Neuronal stem cell (in vitro differentiated cells): Measurements from ENCODE around the gene LEO1.
"Not testable (repeated sequence)": the region's sequence is repeated elsewhere in the genome, so short reads cannot be mapped to it uniquely, and the experiment has no call there.

Experiments
- DNase-seq: peaks from one replicate; pipeline ENCODE4 v3.0.0-alpha.2; 2013; ENCODE audit warnings: low spot score
- H2AFZ ChIP-seq: one replicate; pipeline ENCODE4 v1.6.1; 2013; ENCODE audit warnings: mild to moderate bottlenecking, low read length, inconsistent platforms
- H2AK5ac ChIP-seq: 2 replicates; pipeline ENCODE4 v1.6.1; 2013; ENCODE audit warnings: low read depth, mild to moderate bottlenecking, inconsistent platforms, low read length, moderate library complexity, mixed read lengths
- H2BK120ac ChIP-seq: 2 replicates; pipeline ENCODE4 v1.6.1; 2013; ENCODE audit warnings: low read depth, mild to moderate bottlenecking, inconsistent platforms, low read length, moderate library complexity, mixed read lengths
- H2BK12ac ChIP-seq: one replicate; pipeline ENCODE4 v1.6.1; 2013; ENCODE audit warnings: low read length, inconsistent platforms
- H2BK15ac ChIP-seq: 2 replicates; pipeline ENCODE4 v1.6.1; 2013; ENCODE audit warnings: mild to moderate bottlenecking, low read length, inconsistent platforms, mixed read lengths
- H2BK5ac ChIP-seq: one replicate; pipeline ENCODE4 v1.6.1; 2013; ENCODE audit warnings: inconsistent platforms, mild to moderate bottlenecking, low read length, moderate library complexity
- H3K14ac ChIP-seq: one replicate; pipeline ENCODE4 v1.6.1; 2013; ENCODE audit warnings: low read length, inconsistent platforms
- H3K18ac ChIP-seq: 2 replicates; pipeline ENCODE4 v1.6.1; 2013; ENCODE audit warnings: low read length, inconsistent platforms
- H3K23ac ChIP-seq: 2 replicates; pipeline ENCODE4 v1.6.1; 2013; ENCODE audit warnings: low read depth, mild to moderate bottlenecking, mixed read lengths, low read length, inconsistent platforms; ENCODE audit not compliant: poor library complexity
- H3K27ac ChIP-seq: replicated peaks from 3 replicates; pipeline ENCODE4 v1.5.1; 2013; ENCODE audit warnings: low read length, inconsistent platforms
- H3K27me3 ChIP-seq, 3 experiments: 2 replicates each; pipeline ENCODE4 v1.6.1; 2013; ENCODE audit warnings: low read length in 3 of 3, mild to moderate bottlenecking in 2 of 3, inconsistent platforms in 1 of 3, low read depth in 1 of 3, mixed read lengths in 1 of 3, moderate library complexity in 1 of 3; ENCODE audit not compliant: control insufficient read depth in 3 of 3, insufficient read depth in 3 of 3
- H3K36me3 ChIP-seq, 2 donors: replicated peaks in 1 of 2; 2 replicates each; pipeline ENCODE4 v1.6.1; 2013; ENCODE audit warnings: low read length in 2 of 2; ENCODE audit not compliant: control insufficient read depth in 2 of 2, insufficient read depth in 2 of 2
- H3K4ac ChIP-seq: 2 replicates; pipeline ENCODE4 v1.6.1; 2013; ENCODE audit warnings: inconsistent platforms, mild to moderate bottlenecking, low read length, moderate library complexity
- H3K4me1 ChIP-seq, 2 donors: 1 replicate in 1 of 2; 2 replicates in 1 of 2; pipeline ENCODE4 v1.6.1; 2013; ENCODE audit warnings: low read length in 2 of 2, low read depth in 1 of 2; ENCODE audit not compliant: control insufficient read depth in 2 of 2, insufficient read depth in 1 of 2
- H3K4me2 ChIP-seq: one replicate; pipeline ENCODE4 v1.6.1; 2013; ENCODE audit warnings: mild to moderate bottlenecking, low read length, inconsistent platforms; ENCODE audit not compliant: insufficient read depth, poor library complexity, severe bottlenecking
- H3K4me3 ChIP-seq, 2 donors: 2 replicates each; pipeline ENCODE4 v1.5.1; 2013; ENCODE audit warnings: low read length in 2 of 2, mild to moderate bottlenecking in 2 of 2, inconsistent platforms in 1 of 2, moderate library complexity in 1 of 2
- H3K79me1 ChIP-seq: one replicate; pipeline ENCODE4 v1.6.1; 2013; ENCODE audit warnings: low read depth, mild to moderate bottlenecking, inconsistent platforms, low read length, moderate library complexity
- H3K9ac ChIP-seq: one replicate; pipeline ENCODE4 v1.6.1; 2013; ENCODE audit warnings: mild to moderate bottlenecking, low read depth, low read length, inconsistent platforms; ENCODE audit not compliant: poor library complexity
- H3K9me3 ChIP-seq, 2 donors: replicated peaks in 1 of 2; 2 replicates each; pipeline versions ENCODE3 to v1.6.1; 2013; ENCODE audit warnings: low read length in 2 of 2, mild to moderate bottlenecking in 2 of 2, inconsistent platforms in 1 of 2, low read depth in 1 of 2, mixed read lengths in 1 of 2, moderate library complexity in 1 of 2; ENCODE audit not compliant: control insufficient read depth in 2 of 2, insufficient read depth in 1 of 2
- H4K8ac ChIP-seq: one replicate; pipeline ENCODE4 v1.6.1; 2013; ENCODE audit warnings: low read depth, mild to moderate bottlenecking, inconsistent platforms, low read length, moderate library complexity
- H4K91ac ChIP-seq: one replicate; pipeline ENCODE4 v1.6.1; 2013; ENCODE audit warnings: low read length, low read depth, mild to moderate bottlenecking, inconsistent platforms; ENCODE audit not compliant: poor library complexity
- WGBS, 2 donors: extraction: QIAGEN DNeasy Blood & Tissue Kit; methylation state at CpG; one replicate each; pipeline ENCODE4 v1.1.7; 2013; ENCODE audit warnings: missing lambda C conversion rate in 2 of 2, mixed read lengths in 1 of 2; ENCODE audit not compliant: insufficient read length in 2 of 2, insufficient replicate concordance in 1 of 2; ENCODE audit errors: extremely low coverage in 2 of 2; 5-methylcytosine and 5-hydroxymethylcytosine counted together

LEO1 gene

GRCh38 chr15:52005748-52006701, 34.4 kb upstream of the LEO1 start:
- WGBS, 2 donors: no CpG with 5 or more reads among the region's 5 CpGs
- no peak overlapping the region for H3K4me3 ChIP-seq
- no peak overlapping the region for H3K4me2 ChIP-seq
- no peak overlapping the region for H3K23ac ChIP-seq
- H4K91ac ChIP-seq: no peak overlapping the region
- H2AK5ac ChIP-seq: no peak overlapping the region
- no peak for DNase-seq
- H2BK12ac ChIP-seq: no peak overlapping the region
- H3K9ac ChIP-seq: no peak overlapping the region
- no peaks in the 10 kb centered on the region for H3K9me3 ChIP-seq
- H3K4ac ChIP-seq: no peak overlapping the region
- no peak overlapping the region for H4K8ac ChIP-seq
- no peak overlapping the region for H2BK5ac ChIP-seq
- H3K36me3 ChIP-seq: no peaks in the 10 kb centered on the region
- no peak overlapping the region for H2BK120ac ChIP-seq
- peaks cover 0 to 6% of the 10 kb centered on the region in 2 donors for H3K4me1 ChIP-seq
- H3K14ac ChIP-seq: no peak overlapping the region
- H3K18ac ChIP-seq: no peak overlapping the region
- no peaks in the 10 kb centered on the region for H3K27me3 ChIP-seq
- peaks cover 1% of the 10 kb centered on the region for H3K79me1 ChIP-seq
- no peak overlapping the region for H2BK15ac ChIP-seq
- no peak overlapping the region for H3K27ac ChIP-seq
- no peak overlapping the region for H2AFZ ChIP-seq

- Histone ChIP-seq H2BK5ac (no peak overlapping the region), H2AFZ (no peak overlapping the region), H2BK12ac (no peak overlapping the region), H4K91ac (no peak overlapping the region), H2BK120ac (no peak overlapping the region), H4K8ac (no peak overlapping the region), H3K23ac (no peak overlapping the region), H2AK5ac (no peak overlapping the region), H2BK15ac (no peak overlapping the region), H3K9ac (no peak overlapping the region), H3K27ac (no peak overlapping the region), H3K14ac (no peak overlapping the region), H3K9me3 (no peaks in the 10 kb centered on the region), H3K79me1 (peaks cover 1% of the 10 kb centered on the region), H3K4me2 (no peak overlapping the region), H3K18ac (no peak overlapping the region), H3K4ac (no peak overlapping the region), H3K36me3 (no peaks in the 10 kb centered on the region), H3K27me3 (no peaks in the 10 kb centered on the region), H3K4me1 (peaks cover 0 to 6% of the 10 kb centered on the region in 2 donors), H3K4me3 (no peak overlapping the region)
- DNase-seq: no peak
- no CpG with 5 or more reads among the region's 6 CpGs for WGBS, 2 donors
Observed at GRCh38 chr15:52004806-52005205, 33.2 kb upstream of the LEO1 start.

DNA sequence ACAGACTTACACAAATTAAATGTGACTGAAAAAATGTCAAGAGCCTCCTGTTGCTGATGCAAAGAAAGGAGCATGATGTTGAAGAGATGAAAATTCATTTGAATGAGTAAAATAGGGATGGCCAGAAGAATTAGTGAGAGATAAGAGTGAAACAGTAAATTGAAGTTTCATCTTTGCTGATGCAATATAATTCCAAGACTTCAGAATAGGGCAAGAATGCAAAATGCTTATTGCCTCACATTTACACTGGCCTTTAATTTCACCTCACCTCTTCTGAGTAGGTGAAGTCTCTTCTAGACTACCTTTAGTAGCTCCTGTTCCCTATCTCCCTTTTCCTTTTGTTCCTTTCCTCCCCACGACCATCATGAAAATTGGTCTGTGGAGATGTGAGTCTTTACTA, 32.1 kb upstream of the LEO1 start:
- Histone ChIP-seq H2BK120ac (no peak overlapping the region), H3K9me3 (no peaks in the 10 kb centered on the region)
- no CpG with 5 or more reads among the region's 1 CpG for WGBS, 2 donors

DNA sequence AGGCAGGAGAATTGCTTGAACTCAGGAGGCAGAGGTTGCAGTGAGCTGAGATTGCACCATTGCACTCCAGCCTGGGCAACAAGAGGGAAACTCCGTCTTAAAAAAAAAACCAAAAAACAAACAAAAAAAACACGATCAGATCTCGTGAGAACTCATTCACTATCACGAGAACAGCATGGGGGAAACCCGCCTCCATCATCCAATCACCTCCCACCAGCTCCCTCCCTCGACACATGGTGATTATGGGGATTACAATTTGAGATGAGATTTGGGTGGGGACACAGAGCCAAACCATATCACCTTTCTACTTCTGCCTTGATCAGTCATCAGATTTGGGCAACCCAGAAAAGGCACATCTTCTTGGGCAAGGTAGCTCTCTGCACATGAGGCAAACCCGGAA, 31.5 kb upstream of the LEO1 start:
- not testable (repeated sequence) for H2BK15ac ChIP-seq, H3K9ac ChIP-seq, H2AK5ac ChIP-seq, H3K23ac ChIP-seq, H2BK12ac ChIP-seq, H3K27ac ChIP-seq, H3K36me3 ChIP-seq, H3K18ac ChIP-seq, H3K27me3 ChIP-seq, H4K91ac ChIP-seq, H3K4ac ChIP-seq, H3K4me1 ChIP-seq, H3K14ac ChIP-seq, H2BK120ac ChIP-seq, H4K8ac ChIP-seq, DNase-seq, H2BK5ac ChIP-seq, H3K4me2 ChIP-seq, H3K4me3 ChIP-seq, H3K9me3 ChIP-seq, H3K79me1 ChIP-seq, H2AFZ ChIP-seq
- WGBS, 2 donors: no CpG with 5 or more reads among the region's 7 CpGs

More for the DNA sequence above, 32.1 kb upstream of the LEO1 start:
- DNase-seq: no peak
- Histone ChIP-seq H2BK5ac (no peak overlapping the region), H3K18ac (no peak overlapping the region), H2AFZ (no peak overlapping the region), H2AK5ac (no peak overlapping the region), H3K4ac (no peak overlapping the region), H3K14ac (no peak overlapping the region), H3K27me3 (no peaks in the 10 kb centered on the region), H3K36me3 (no peaks in the 10 kb centered on the region), H3K4me3 (no peak overlapping the region), H3K4me1 (peaks cover 0 to 6% of the 10 kb centered on the region in 2 donors), H4K91ac (no peak overlapping the region), H3K27ac (no peak overlapping the region), H3K23ac (no peak overlapping the region), H3K4me2 (no peak overlapping the region), H3K9ac (no peak overlapping the region), H3K79me1 (peaks cover 1% of the 10 kb centered on the region), H4K8ac (no peak overlapping the region), H2BK15ac (no peak overlapping the region), H2BK12ac (no peak overlapping the region)
